HUES64 (cell line): Measurements from ENCODE around the gene ARID5A.
A peak's percentile ranks its signal among the peaks of the same experiment; 100 is the strongest.

Experiments used
- H3K27ac ChIP-seq: 2 replicates; pipeline ENCODE4 v1.7.0; 2013; ENCODE audit warnings: low read depth, low read length, inconsistent platforms
- H3K27me3 ChIP-seq: 2 replicates; pipeline ENCODE4 v1.6.1; 2013; ENCODE audit warnings: mild to moderate bottlenecking, low read length; ENCODE audit not compliant: insufficient read depth
- H3K36me3 ChIP-seq: 2 replicates; pipeline ENCODE4 v1.6.1; 2013; ENCODE audit warnings: mild to moderate bottlenecking, low read length; ENCODE audit not compliant: insufficient read depth
- H3K4me1 ChIP-seq: 2 replicates; pipeline ENCODE4 v1.6.1; 2013; ENCODE audit warnings: mild to moderate bottlenecking, low read length, moderate library complexity; ENCODE audit not compliant: insufficient read depth
- H3K4me3 ChIP-seq: 2 replicates; pipeline ENCODE4 v1.5.1; 2013; ENCODE audit warnings: mild to moderate bottlenecking, low read length, moderate library complexity
- H3K9ac ChIP-seq: 2 replicates; pipeline ENCODE4 v1.6.1; 2013; ENCODE audit warnings: mild to moderate bottlenecking, low read depth, low read length
- H3K9me3 ChIP-seq: 2 replicates; pipeline ENCODE4 v1.6.1; 2013; ENCODE audit warnings: low read depth, low read length; ENCODE audit not compliant: insufficient read depth
- WGBS: fragments of 150-250, 120-280 bp; methylation state at CpG from one replicate; pipeline ENCODE4 v1.1.7; 2013; ENCODE audit warnings: missing lambda C conversion rate; 5-methylcytosine and 5-hydroxymethylcytosine counted together

The ARID5A gene

DNA sequence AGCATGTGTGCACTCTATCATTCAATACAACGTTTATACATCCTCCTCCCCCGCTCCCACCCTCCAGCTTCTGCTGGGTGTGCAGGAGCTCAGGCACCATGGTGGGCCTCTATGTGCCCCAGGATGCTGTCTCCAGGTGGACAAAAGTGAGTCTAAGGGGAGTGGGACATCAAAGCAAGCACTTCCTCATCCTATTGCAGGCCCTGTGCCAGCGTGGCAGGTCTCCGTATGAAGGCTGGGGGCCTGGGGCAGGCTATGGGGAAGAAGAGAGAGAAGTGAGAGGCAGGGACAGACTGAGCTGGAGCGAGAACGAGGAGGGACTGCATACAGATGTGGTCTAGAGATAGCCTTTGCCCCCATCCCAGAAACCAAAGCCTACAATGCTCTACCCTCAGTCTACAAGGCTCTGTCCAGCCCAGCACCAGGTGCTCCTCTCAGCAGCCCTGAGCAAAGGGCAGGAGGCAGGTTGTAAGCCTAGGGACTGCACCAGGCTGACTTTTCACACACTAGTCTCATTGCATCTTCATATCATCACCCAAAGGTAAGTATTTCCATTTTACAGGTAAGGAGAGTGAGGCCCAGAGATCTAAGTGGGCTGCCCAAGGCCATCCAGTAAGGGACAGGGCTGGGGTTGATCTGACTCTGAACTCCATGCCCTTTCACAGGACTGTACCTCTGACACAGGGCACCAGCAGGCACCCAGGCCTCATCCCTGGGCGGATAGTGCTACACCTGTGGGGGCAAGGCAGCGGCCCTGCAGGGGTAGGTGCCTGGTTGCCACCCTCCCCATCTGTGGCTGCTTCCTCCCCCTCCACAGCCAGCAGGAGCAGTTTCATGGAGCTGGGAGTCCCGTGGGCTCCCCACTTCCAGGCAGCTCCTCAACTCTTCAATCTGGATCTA, 14.0 kb upstream of the ARID5A start:
- no peaks in the 10 kb centered on the region for H3K4me1 ChIP-seq

DNA sequence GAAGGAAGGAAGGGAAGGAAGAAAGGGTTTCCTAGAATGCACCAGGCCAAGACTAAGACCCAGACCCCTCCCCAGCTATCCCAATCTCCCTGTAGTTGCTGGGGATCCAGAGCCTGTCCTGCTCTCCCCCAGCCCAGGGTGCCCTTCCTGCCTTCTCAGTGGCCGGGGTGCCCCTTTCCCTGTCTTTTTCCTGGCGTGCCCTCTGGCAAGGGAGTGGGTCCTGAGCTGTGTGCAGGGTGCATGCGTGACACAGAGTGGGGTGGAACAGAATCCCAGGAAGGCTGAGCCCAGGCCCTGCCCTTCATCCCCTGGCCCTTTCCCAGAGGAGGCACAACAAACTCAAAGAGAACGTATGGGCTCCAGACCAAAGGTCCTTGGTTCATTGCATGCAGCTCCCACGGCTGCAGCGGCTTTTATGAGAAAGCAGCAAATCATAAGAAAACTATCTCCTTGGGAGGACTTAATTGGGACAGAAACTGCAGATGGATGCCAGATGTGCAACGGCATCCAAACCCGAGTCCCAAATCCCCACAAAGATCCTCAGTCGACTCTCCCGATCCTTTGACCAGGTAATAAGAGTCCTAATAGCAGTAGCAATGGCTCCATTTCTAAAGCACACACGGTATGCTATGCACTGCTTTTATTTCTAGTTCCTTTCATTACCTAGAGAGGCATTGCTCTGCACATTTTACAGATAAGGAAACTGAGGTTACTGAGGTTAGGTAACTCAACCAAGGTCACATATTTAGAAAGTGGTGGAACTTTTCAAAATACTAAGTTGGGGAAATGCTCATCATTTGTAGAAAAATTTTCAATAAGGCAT, 12.7 kb upstream of the ARID5A start:
- WGBS, result 94% methylated on average over 11 of the region's 11 CpGs
- Histone ChIP-seq H3K27ac (no peak overlapping the region), H3K4me1 (peaks cover 3% of the 10 kb centered on the region; the same call in 1 of the 2 replicates), H3K4me3 (no peak overlapping the region), H3K9ac (no peak overlapping the region), H3K9me3 (no peaks in the 10 kb centered on the region), H3K27me3 (peaks cover 34% of the 10 kb centered on the region), H3K36me3 (no peaks in the 10 kb centered on the region)

More for the DNA sequence above, 14.0 kb upstream of the ARID5A start:
- H3K9ac ChIP-seq, result no peak overlapping the region
- no peak overlapping the region for H3K4me3 ChIP-seq
- H3K27me3 ChIP-seq, result peaks cover 24% of the 10 kb centered on the region
- 84% methylated on average over 9 of the region's 9 CpGs for WGBS
- peaks cover 2% of the 10 kb centered on the region; the same call in 1 of the 2 replicates for H3K9me3 ChIP-seq
- no peak overlapping the region for H3K27ac ChIP-seq
- H3K36me3 ChIP-seq, result no peaks in the 10 kb centered on the region

DNA sequence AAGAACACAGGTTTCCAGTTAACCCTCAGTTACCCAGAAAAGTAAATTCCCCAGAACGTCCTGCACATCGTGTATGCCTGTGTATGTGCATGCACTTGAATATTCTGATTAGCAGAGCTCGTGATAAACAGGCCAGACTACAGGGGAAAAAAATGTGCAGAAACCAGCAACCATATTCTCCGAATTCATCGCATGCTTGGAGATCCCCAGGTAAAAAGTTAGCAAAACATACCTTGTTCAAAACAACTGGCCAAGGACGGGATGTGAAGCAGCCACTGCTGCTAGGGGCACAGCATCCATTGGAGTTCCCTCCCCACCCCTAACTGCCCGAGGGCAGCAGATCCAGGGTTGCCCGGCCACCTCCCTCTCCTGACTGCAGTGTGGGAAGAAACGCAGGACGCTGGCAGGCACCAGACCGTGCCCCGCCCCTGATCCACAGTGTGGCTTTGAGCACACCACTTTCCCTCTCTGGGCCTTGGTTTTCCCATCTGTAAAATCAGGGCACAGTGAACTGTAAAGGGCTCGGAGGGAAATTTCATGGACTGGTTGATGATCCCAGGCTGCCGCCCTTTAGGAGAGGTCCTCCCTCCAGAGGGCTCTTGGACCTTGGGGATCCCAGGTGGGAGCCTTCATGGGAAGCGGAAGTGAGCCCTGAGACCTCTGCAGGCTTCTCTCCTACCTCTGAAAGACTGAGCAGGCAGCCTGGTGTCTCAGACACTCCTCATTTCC, 11.9 kb upstream of the ARID5A start:
- 80% methylated on average over 15 of the region's 15 CpGs for WGBS
- Histone ChIP-seq H3K4me1 (peaks cover 3% of the 10 kb centered on the region; the same call in 1 of the 2 replicates), H3K9ac (no peak overlapping the region), H3K27me3 (peaks cover 38% of the 10 kb centered on the region), H3K9me3 (no peaks in the 10 kb centered on the region), H3K36me3 (no peaks in the 10 kb centered on the region), H3K4me3 (no peak overlapping the region), H3K27ac (no peak overlapping the region)

DNA sequence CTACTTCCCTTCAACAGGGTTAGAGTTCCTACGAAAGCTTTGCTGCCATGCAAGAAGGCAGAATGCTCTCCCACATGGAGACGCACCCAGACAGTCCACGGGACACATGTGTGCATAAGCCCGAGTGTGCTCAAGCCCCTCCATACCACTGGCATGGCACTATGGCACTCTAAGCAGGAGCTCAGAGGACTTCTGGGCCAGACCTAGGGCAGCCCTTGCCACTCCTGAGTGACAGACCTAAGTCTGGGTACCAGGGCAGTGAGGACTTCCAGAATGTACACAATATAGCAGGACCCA, 11.4 kb upstream of the ARID5A start:
- H3K4me3 ChIP-seq, result no peak overlapping the region
- H3K4me1 ChIP-seq, result peaks cover 3% of the 10 kb centered on the region; the same call in 1 of the 2 replicates
- no peaks in the 10 kb centered on the region for H3K9me3 ChIP-seq
- H3K36me3 ChIP-seq, result no peaks in the 10 kb centered on the region
- H3K27me3 ChIP-seq, result peaks cover 38% of the 10 kb centered on the region
- no peak overlapping the region for H3K9ac ChIP-seq
- H3K27ac ChIP-seq, result no peak overlapping the region
- WGBS, result 92% methylated on average over 4 of the region's 4 CpGs

DNA sequence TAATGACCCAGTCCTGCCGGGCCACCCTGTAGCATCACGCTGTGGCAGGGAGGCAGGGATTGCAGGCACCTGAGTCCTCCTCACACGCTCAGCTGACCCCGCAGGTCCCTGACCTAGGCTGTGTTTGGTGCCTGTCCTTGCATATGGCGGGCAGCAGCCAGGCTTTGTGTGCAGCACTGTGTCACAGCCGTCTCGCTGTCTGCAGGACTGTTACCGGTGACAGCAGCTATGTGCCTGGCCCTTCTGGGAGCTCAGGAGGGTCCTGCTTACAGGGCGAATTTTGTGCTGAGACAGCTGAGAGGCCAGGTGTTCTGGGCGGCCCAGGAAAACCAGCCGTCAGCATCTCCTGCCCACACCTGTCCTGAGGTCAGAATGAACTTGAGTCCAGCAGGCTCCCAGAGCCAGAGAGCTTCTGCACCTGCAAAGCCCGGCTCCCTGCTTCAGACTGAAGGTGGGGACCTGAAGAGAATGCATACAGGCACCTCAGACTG, 10.4 kb upstream of the ARID5A start:
- Histone ChIP-seq H3K4me1 (peaks cover 3% of the 10 kb centered on the region; the same call in 1 of the 2 replicates), H3K4me3 (no peak overlapping the region), H3K9me3 (no peaks in the 10 kb centered on the region), H3K27me3 (peaks cover 42% of the 10 kb centered on the region), H3K27ac (no peak overlapping the region), H3K36me3 (no peaks in the 10 kb centered on the region), H3K9ac (no peak overlapping the region)
- 94% methylated on average over 12 of the region's 12 CpGs for WGBS

DNA sequence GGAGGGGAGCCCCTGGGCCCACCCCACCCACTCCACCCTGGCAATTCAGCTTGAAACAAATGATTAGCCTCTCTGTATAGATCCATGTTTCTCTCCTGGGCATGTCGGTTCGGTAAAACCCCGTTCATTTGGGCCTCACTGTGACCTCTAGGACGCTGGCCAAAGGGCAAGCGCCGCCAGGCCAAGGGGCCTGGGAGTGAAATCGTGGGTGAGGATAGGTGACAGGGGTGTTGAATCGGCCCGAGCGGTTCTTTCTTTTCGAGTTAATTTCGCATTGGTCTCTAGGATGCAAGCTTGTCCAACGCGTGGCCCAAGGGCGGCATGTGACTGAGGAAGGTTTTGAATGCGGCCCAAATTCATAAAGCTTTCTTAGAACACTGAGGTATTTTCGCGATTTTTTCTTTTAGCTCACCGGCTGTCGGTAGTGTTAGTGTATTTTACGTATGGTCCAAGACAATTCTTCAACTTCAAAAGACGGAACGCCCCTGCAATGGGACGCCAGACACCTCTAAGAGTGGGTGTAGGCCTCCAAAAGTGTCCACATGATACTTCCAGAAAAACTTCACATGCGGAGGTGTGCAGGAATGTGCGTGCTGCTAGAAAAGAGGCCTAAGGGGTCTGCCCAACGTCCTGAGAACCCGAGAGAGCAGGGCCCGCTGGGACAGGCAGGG, 9.8 kb upstream of the ARID5A start:
- Histone ChIP-seq H3K27ac (no peak overlapping the region), H3K36me3 (no peaks in the 10 kb centered on the region), H3K4me1 (peaks cover 3% of the 10 kb centered on the region; the same call in 1 of the 2 replicates), H3K9ac (peak overlapping the region; percentile 59; the same call in 1 of the 2 replicates), H3K9me3 (no peaks in the 10 kb centered on the region), H3K27me3 (peaks cover 47% of the 10 kb centered on the region), H3K4me3 (peak overlapping the region; percentile 57)
- 81% methylated on average over 29 of the region's 29 CpGs for WGBS

DNA sequence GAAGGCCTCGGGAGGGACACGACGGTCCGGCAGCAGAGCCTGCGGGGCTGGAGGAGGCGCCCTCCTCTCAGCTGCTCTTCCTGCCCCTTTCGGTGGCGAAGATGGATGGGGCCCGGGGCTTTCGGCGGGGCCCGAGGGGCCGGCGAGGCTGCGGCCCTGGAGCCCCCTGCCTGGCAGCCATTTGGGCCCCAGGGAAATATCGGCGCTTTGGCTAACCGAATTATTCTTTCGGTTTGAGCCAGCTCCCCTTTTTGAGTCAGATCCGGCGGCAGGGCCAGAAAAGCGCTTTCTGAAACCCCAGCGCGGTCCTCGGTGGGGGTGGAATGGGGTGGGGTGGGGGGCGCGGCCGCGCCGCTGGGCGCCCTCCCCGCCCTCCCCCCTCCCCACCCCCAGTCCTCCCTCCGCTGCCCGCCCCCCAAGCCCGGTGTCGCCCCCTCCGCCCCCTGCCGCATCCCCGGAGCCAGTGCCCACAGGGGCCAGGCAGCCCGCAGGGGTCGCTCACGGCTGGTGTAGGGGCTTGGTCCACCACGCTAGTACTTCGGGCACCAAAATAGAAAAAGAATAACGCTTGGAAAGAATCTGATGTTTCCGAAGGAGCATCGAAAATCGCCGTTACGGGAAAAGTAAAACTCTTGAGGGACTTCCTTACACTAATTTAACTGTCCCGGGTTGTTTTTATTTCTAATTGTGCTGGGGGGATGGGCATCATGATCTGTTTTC, 9.1 kb upstream of the ARID5A start:
- Histone ChIP-seq H3K27me3 (peaks cover 47% of the 10 kb centered on the region), H3K9ac (peak overlapping the region; percentile 59; the same call in 1 of the 2 replicates), H3K4me1 (peaks cover 3% of the 10 kb centered on the region; the same call in 1 of the 2 replicates), H3K4me3 (peak overlapping the region; percentile 57), H3K27ac (no peak overlapping the region), H3K9me3 (no peaks in the 10 kb centered on the region), H3K36me3 (no peaks in the 10 kb centered on the region)
- WGBS, result 3% methylated on average over 39 of the region's 51 CpGs

DNA sequence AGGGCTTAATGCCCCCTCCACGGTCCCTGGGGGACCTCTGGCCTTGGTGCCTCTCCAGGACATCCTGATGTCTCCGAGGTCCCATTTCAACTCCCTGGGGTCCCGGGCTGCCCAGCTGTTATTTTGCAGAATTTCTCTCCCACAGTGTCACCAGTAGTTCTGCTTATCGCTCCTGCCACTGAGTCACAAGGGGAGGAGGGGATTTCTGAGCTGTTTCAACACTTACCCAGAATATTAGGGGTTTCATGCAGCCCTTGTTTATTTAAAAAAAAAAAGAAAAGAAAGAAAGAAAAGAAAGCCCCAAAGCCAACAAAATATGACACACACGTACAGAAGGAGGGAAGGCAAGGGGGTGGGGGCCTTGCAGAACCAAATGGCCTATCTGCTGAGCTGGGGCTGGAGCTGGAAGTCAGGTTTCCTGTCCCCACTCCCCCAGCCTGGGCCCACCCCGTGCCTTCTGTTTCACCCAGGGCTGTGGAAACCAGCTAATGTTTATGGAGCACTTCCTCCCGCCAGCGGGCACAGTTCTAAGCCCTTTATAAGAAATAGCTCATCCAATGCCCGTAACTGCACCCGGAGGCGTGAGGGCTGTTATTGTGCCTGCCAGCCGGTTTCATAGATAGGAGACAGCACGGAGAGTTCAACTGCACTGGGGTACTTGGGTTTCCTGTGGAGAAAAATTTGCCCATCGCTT, 8.4 kb upstream of the ARID5A start:
- H3K9me3 ChIP-seq, result no peaks in the 10 kb centered on the region
- peak overlapping the region; percentile 57 for H3K4me3 ChIP-seq
- no peak overlapping the region for H3K27ac ChIP-seq
- H3K36me3 ChIP-seq, result no peaks in the 10 kb centered on the region
- no peak overlapping the region for H3K9ac ChIP-seq
- H3K27me3 ChIP-seq, result peaks cover 47% of the 10 kb centered on the region
- 64% methylated on average over 12 of the region's 14 CpGs for WGBS
- peaks cover 3% of the 10 kb centered on the region; the same call in 1 of the 2 replicates for H3K4me1 ChIP-seq

DNA sequence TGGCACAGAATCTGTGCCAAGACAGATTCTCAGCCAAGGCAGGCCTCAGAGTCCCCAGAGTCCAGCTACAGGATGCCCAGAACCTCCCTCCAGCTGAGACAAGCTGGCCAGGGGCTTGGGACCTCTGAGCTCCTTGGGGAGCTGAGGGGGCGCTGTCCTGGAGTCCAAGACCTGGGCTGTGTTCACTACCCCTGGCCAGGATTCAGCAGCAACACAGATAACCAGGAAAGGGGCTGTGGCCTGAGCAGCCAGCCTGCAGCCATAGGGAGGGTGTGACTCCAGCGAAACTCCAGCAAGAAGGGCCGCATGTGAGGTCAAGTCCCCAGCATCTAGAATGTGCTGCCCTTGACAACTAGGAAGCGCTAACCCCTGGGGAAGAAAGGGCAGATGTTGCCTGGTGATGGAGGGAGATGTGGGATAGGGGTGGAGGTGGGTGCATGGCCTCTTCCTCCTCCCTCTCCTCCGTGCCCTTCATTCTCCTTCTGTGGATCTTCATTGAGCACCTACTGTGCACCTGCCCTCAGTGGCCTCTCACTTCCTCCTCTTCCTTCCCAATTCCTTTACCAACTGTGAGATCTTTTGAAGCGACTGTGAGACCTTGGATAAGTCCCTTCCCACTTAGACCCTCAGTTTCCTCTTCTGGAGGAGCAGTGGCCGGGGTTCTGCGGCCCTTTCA, 7.7 kb upstream of the ARID5A start:
- Histone ChIP-seq H3K27me3 (peaks cover 47% of the 10 kb centered on the region), H3K9me3 (no peaks in the 10 kb centered on the region), H3K4me1 (peaks cover 8% of the 10 kb centered on the region; the same call in 1 of the 2 replicates), H3K4me3 (no peak overlapping the region), H3K9ac (no peak overlapping the region), H3K27ac (no peak overlapping the region), H3K36me3 (no peaks in the 10 kb centered on the region)
- 89% methylated on average over 8 of the region's 8 CpGs for WGBS
